ENCODE data around the gene MBNL1.

The MBNL1 gene

GRCh38 chr3:152382312-152383135, 113.8 kb downstream of the MBNL1 start:
- TF ChIP-seq CTCF (conservative IDR thresholded peaks at IDR 0.05): no peak

GRCh38 chr3:152383136-152383606, 114.4 kb downstream of the MBNL1 start:
- H3K27ac ChIP-seq: no peak overlapping the region
- no peak for TF ChIP-seq CTCF (conservative IDR thresholded peaks at IDR 0.05)

More at GRCh38 chr3:152382312-152383135, 113.8 kb downstream of the MBNL1 start:
- H3K27ac ChIP-seq: no peak overlapping the region

- H3K27ac ChIP-seq: peak overlapping the region; percentile 68
- TF ChIP-seq CTCF (conservative IDR thresholded peaks at IDR 0.05): no peak
Measured at GRCh38 chr3:152384412-152384811, 115.7 kb downstream of the MBNL1 start.

- peak overlapping the region; percentile 68 for H3K27ac ChIP-seq
- no peak for TF ChIP-seq CTCF (conservative IDR thresholded peaks at IDR 0.05)
Measured at GRCh38 chr3:152385761-152386160, 117.0 kb downstream of the MBNL1 start.

- no peak for TF ChIP-seq CTCF (conservative IDR thresholded peaks at IDR 0.05)
Measured at GRCh38 chr3:152386208-152386607, 117.5 kb downstream of the MBNL1 start.

GRCh38 chr3:152388631-152389030, 119.9 kb downstream of the MBNL1 start:
- no peak overlapping the region for H3K27ac ChIP-seq
- TF ChIP-seq CTCF (conservative IDR thresholded peaks at IDR 0.05): no peak

More at GRCh38 chr3:152386208-152386607, 117.5 kb downstream of the MBNL1 start:
- H3K27ac ChIP-seq: peak overlapping the region; percentile 68

- TF ChIP-seq CTCF (conservative IDR thresholded peaks at IDR 0.05): no peak
- no peak overlapping the region for H3K27ac ChIP-seq
Measured at GRCh38 chr3:152389316-152389934, 120.7 kb downstream of the MBNL1 start.
